ENCODE measurements around the gene SMU1. TPM values are rescaled to one million over a fixed set of nuclear protein-coding genes. Genes with fewer than 3 reads are reported as not detected.

Gene SMU1
- total and polyA plus RNA-seq, 12 donors: 5.8 to 18.5 (median 16.7) TPM

DNA sequence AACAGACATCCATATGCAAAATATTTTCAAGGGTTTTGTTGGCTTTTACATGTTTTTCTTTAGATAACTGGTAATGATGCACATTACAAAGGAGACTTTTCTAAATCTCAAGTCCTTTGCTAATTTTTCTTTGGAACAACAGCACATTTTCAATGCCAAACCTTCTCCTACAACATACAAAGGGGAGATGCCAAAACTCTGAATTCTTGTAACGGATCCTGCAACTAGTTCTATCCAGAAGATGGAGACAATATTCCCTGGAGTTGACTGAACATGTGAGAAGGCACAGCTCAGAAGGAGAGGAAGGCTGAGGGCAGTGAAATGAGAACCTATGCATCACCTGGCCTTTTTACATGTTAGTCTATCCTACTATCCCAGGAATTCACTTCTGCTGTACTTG is 30.4 kb downstream of the SMU1 start:
- Histone ChIP-seq H3K4me1 (peaks cover 3 to 34% (median 7%) of the 10 kb centered on the region in 9 donors), H3K27ac (no peak overlapping the region), H3K4me3 (no peak overlapping the region), H3K27me3 (no peaks in the 10 kb centered on the region), H3K36me3 (peaks cover 0 to 62% (median 20%) of the 10 kb centered on the region in 9 donors), H3K9me3 (no peaks in the 10 kb centered on the region)
- ATAC-seq: no peak
- DNase-seq: no peak
- intact Hi-C loops (cut with DNase I): no loop called here
- 57 to 78% methylated on average over 1 of the region's 1 CpG for WGBS, 2 donors
- TF ChIP-seq, protein P1, sequence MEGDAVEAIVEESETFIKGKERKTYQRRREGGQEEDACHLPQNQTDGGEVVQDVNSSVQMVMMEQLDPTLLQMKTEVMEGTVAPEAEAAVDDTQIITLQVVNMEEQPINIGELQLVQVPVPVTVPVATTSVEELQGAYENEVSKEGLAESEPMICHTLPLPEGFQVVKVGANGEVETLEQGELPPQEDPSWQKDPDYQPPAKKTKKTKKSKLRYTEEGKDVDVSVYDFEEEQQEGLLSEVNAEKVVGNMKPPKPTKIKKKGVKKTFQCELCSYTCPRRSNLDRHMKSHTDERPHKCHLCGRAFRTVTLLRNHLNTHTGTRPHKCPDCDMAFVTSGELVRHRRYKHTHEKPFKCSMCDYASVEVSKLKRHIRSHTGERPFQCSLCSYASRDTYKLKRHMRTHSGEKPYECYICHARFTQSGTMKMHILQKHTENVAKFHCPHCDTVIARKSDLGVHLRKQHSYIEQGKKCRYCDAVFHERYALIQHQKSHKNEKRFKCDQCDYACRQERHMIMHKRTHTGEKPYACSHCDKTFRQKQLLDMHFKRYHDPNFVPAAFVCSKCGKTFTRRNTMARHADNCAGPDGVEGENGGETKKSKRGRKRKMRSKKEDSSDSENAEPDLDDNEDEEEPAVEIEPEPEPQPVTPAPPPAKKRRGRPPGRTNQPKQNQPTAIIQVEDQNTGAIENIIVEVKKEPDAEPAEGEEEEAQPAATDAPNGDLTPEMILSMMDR (IDR thresholded peaks at IDR 0.05): no peak

- intact Hi-C loops (cut with DNase I): loop anchor here in 1 of 10 donors (2.0 kb wide), 1 partner anchor 20 kb away; the partner anchor contains the start of gene DNAJA1
Measured at GRCh38 chr9:33044677-33045282, 31.7 kb downstream of the SMU1 start.

GRCh38 chr9:33044162-33044673 is 32.3 kb downstream of the SMU1 start:
- intact Hi-C loops (cut with DNase I): loop anchor here in 1 of 10 donors (2.0 kb wide), 1 partner anchor 19 kb away; the partner anchor contains the start of gene DNAJA1
- TF ChIP-seq, protein P1 (IDR thresholded peaks at IDR 0.05): no peak
- Histone ChIP-seq H3K4me1 (peaks cover 3 to 45% (median 7%) of the 10 kb centered on the region in 9 donors), H3K9me3 (no peaks in the 10 kb centered on the region), H3K27me3 (no peaks in the 10 kb centered on the region), H3K4me3 (peak overlapping the region; percentile 34 to 77 (median 70)), H3K27ac (peak overlapping the region; percentile 89 to 97 (median 94)), H3K36me3 (peaks cover 0 to 65% (median 29%) of the 10 kb centered on the region in 9 donors)
- WGBS, 2 donors: 1 to 2% methylated on average over 41 of the region's 41 CpGs
- DNase-seq (peak; percentile 80 to 90), ATAC-seq (peak; percentile 94 to 96 (median 95))

More at GRCh38 chr9:33044677-33045282, 31.7 kb downstream of the SMU1 start:
- Histone ChIP-seq H3K4me3 (peak overlapping the region; percentile 34 to 77 (median 70)), H3K27me3 (no peaks in the 10 kb centered on the region), H3K9me3 (no peaks in the 10 kb centered on the region), H3K27ac (peak overlapping the region; percentile 89 to 97 (median 94)), H3K36me3 (peaks cover 0 to 65% (median 25%) of the 10 kb centered on the region in 9 donors), H3K4me1 (peaks cover 3 to 43% (median 7%) of the 10 kb centered on the region in 9 donors)
- TF ChIP-seq, protein P1 (IDR thresholded peaks at IDR 0.05): peak in 4 of 9 donors; percentile 6 to 40 (median 14)
- whole genome bisulfite sequencing, 2 donors: 43 to 45% methylated on average over 12 of the region's 12 CpGs
- DNase-seq (peak in 1 of 2 donors; percentile 15), ATAC-seq (peak; percentile 28 to 54 (median 48))

- TF ChIP-seq, protein P1 (IDR thresholded peaks at IDR 0.05): no peak
- Histone ChIP-seq H3K27ac (peak overlapping the region in 9 of 10 donors; percentile 89 to 97 (median 94)), H3K36me3 (peaks cover 0 to 65% (median 32%) of the 10 kb centered on the region in 9 donors), H3K9me3 (no peaks in the 10 kb centered on the region), H3K27me3 (no peaks in the 10 kb centered on the region), H3K4me3 (peak overlapping the region; percentile 34 to 77 (median 70)), H3K4me1 (peaks cover 3 to 45% (median 7%) of the 10 kb centered on the region in 9 donors)
- intact Hi-C loops (cut with DNase I): loop anchor here in 1 of 10 donors (2.0 kb wide), 1 partner anchor 19 kb away; the partner anchor contains the start of gene DNAJA1
- DNase-seq: no peak
- ATAC-seq: no peak
- WGBS, 2 donors: 45 to 46% methylated on average over 8 of the region's 8 CpGs
Measured at GRCh38 chr9:33043671-33044070, 32.8 kb downstream of the SMU1 start.

All from heart right ventricle (tissue), 16 donors.